HG02763 (cell line): ENCODE results near the gene RIPPLY3.
"Not testable (repeated sequence)": the region's sequence is repeated elsewhere in the genome, so short reads cannot be mapped to it uniquely, and the experiment has no call there.

ENCODE experiments used
- ATAC-seq: cut with Tn5 transposase; IDR thresholded peaks from one replicate; pipeline ENCODE4 v1.9.1; 2021; ENCODE audit warnings: mild to moderate bottlenecking, moderate library complexity; ENCODE audit not compliant: unreplicated experiment

Gene RIPPLY3

GRCh38 chr21:37005548-37006485 is 685 bp upstream of the RIPPLY3 start:
- no peak for ATAC-seq

- no peak for ATAC-seq
Measured at GRCh38 chr21:37008724-37009123, 2.2 kb downstream of the RIPPLY3 start.

GRCh38 chr21:37009740-37010341 is 3.3 kb downstream of the RIPPLY3 start:
- ATAC-seq, result peak; percentile 93

- no peak for ATAC-seq
Measured at GRCh38 chr21:37017951-37018679, 11.6 kb downstream of the RIPPLY3 start.

- ATAC-seq, result no peak
Measured at GRCh38 chr21:37026499-37026898, 20.0 kb downstream of the RIPPLY3 start.

- ATAC-seq, result no peak
Measured at GRCh38 chr21:37028570-37028969, 22.1 kb downstream of the RIPPLY3 start.

GRCh38 chr21:37030864-37031263 is 24.4 kb downstream of the RIPPLY3 start:
- ATAC-seq, result no peak

- no peak for ATAC-seq
Measured at GRCh38 chr21:37032293-37032692, 25.8 kb downstream of the RIPPLY3 start.

GRCh38 chr21:37032877-37033471 is 26.5 kb downstream of the RIPPLY3 start:
- ATAC-seq, result no peak

GRCh38 chr21:37034394-37034793 is 27.9 kb downstream of the RIPPLY3 start:
- ATAC-seq, result not testable (repeated sequence)

GRCh38 chr21:37036177-37036576 is 29.7 kb downstream of the RIPPLY3 start:
- no peak for ATAC-seq

- no peak for ATAC-seq
Measured at GRCh38 chr21:37039411-37040075, 33.0 kb downstream of the RIPPLY3 start.

GRCh38 chr21:37040212-37040611 is 33.7 kb downstream of the RIPPLY3 start:
- ATAC-seq, result no peak

- ATAC-seq, result no peak
Measured at GRCh38 chr21:37041706-37042271, 35.3 kb downstream of the RIPPLY3 start.

GRCh38 chr21:37043818-37044217 is 37.3 kb downstream of the RIPPLY3 start:
- ATAC-seq, result no peak

GRCh38 chr21:37044643-37045042 is 38.1 kb downstream of the RIPPLY3 start:
- ATAC-seq, result no peak

- ATAC-seq, result no peak
Measured at GRCh38 chr21:37045149-37045548, 38.6 kb downstream of the RIPPLY3 start.

GRCh38 chr21:37045556-37045955 is 39.1 kb downstream of the RIPPLY3 start:
- no peak for ATAC-seq

- no peak for ATAC-seq
Measured at GRCh38 chr21:37047079-37047478, 40.6 kb downstream of the RIPPLY3 start.

GRCh38 chr21:37049741-37050140 is 43.2 kb downstream of the RIPPLY3 start:
- not testable (repeated sequence) for ATAC-seq
